ENCODE measurements around the gene ADARB2. TPM values are rescaled to one million over a fixed set of nuclear protein-coding genes. Genes with fewer than 3 reads are reported as not detected.
"Not testable (repeated sequence)": the region's sequence is repeated elsewhere in the genome, so short reads cannot be mapped to it uniquely, and the experiment has no call there.

Gene ADARB2
- total RNA-seq, 2 donors from 2014 or later = 0.27 TPM; not detected in 1

GRCh38 chr10:1628757-1629156 lies 108.6 kb downstream of the ADARB2 start:
- intact Hi-C loops (cut with DNase I) = no loop called here
- ATAC-seq (no peak), DNase-seq (no peak)

GRCh38 chr10:1627945-1628344 lies 109.4 kb downstream of the ADARB2 start:
- ATAC-seq = no peak

DNA sequence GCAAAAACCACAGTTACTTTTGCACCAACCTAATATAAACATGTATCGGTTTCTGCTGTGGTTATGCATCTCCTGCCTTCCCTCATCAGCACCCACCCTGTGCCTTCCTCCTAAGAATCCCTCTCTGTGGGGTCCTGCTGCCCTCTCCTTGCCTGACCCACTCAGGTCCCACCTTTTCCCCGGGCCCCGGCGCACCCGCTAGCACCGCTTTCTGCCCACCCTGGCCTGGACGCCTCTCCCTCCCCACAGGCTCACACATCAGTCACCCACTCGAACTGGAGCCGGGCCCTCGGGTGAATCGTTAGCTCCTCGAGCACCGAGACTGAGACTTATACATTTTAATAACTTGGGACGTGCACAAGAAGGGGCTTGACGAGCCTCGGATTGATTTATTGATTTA lies 110.5 kb downstream of the ADARB2 start:
- DNase-seq = no peak
- intact Hi-C loops (cut with DNase I) = no loop called here
- ATAC-seq = no peak

More at GRCh38 chr10:1627945-1628344, 109.4 kb downstream of the ADARB2 start:
- no peak for DNase-seq
- intact Hi-C loops (cut with DNase I) = no loop called here

GRCh38 chr10:1626410-1626809 lies 110.9 kb downstream of the ADARB2 start:
- no peak for DNase-seq
- ATAC-seq = no peak
- intact Hi-C loops (cut with DNase I) = no loop called here

DNA sequence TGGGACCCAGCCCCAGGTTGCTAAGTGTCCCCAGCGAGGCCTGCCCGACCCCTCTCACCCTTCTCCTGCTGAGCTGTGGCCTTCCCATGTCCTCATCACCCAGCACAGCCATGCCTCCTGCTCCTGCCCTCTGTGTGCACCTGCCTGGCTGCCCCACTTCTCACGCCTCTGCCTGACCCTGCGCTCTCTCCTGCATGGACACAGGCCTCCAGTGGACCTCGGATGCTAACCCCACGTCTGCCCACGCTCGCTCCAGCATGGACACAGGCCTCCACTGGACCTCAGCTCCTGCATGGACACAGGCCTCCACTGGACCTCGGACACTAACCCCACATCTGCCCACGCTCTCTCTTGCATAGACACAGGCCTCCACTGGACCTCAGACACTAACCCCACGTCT lies 111.6 kb downstream of the ADARB2 start:
- intact Hi-C loops (cut with DNase I) = no loop called here
- no peak for ATAC-seq
- DNase-seq = no peak

DNA sequence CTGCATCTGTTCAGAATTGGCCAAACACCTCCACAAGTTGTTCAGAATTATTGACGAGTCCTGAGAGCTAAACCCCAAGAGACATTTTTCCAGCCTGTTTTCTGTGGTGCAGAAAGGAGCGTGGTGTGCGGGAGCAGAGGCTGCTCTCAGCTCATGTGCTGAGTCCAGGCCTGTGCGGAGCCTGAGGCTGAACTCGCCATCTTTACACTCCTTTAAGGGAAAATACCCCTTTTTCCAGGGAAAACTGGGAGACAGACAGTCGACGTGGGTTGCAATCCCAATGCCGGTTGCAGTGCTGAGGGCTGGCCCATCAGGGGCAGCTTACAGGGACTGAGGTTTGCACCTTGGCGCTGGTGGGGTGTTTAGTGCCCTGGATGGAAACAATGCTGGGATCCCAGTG lies 112.2 kb downstream of the ADARB2 start:
- no peak for ATAC-seq
- no peak for DNase-seq
- intact Hi-C loops (cut with DNase I) = no loop called here

- intact Hi-C loops (cut with DNase I) = no loop called here
- DNase-seq (no peak), ATAC-seq (no peak)
These were observed 113.1 kb downstream of the ADARB2 start for GRCh38 chr10:1624240-1624639.

DNA sequence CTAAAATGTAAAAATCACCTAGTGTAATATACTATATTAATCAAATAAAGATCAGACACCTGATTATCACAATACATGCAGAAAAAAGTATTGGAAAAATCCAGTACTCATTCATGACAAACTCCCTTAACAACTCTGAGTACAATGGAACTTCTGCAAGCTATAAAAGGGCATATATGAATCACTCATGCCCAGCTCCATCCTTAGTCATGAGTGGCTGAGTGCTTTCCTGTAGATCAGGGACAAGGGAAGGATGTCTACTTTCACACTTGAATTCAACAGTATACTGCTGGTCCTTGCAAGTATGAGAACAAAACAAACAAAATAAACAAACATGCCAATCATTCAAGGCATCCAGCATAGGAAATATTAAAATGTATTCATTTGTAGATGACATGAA lies 116.5 kb downstream of the ADARB2 start:
- ATAC-seq = no peak
- no peak for DNase-seq
- intact Hi-C loops (cut with DNase I) = no loop called here

DNA sequence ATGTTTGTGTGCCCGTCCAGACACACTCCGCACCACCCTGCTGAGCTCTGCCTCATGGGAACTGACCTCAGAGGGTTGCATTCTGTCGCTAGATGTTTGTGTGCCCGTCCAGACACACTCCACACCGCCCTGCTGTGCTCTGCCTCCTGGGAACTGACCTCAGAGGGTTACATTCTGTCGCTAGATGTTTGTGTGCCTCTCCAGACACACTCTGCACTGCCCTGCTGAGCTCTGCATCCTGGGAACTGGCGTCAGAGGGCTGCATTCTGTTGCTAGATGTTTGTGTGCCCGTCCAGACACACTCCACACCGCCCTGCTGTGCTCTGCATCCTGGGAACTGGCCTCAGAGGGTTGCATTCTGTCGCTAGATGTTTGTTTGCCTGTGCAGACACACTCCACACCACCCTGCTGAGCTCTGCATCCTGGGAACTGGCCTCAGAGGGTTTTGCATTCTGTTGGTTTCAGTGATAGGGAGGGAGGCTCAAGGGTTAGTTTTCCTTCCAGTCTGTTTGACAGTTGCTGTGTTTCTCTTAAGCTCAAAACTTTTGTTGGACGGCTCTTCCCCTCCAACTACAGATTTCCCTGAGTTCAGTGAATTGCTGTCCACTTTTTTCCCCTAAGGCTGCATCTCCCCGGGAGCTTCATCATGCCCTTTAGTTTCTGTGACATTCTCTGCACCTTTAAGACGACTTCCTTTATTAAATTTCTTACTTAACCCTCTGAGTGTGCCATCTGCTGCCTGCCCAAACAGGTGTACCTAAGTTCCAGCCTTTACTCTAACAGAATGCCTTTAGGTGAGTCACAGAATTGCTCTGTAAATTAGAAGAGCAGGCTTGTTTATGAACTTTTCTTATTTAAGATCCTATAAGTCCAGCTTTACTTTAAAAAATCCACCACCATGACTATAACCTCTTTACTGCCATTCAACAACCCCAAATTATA lies 119.7 kb downstream of the ADARB2 start:
- DNase-seq; intact Hi-C loops (cut with DNase I); ATAC-seq: not testable (repeated sequence)

GRCh38 chr10:1616701-1617100 lies 120.6 kb downstream of the ADARB2 start:
- DNase-seq; ATAC-seq; intact Hi-C loops (cut with DNase I): not testable (repeated sequence)

- intact Hi-C loops (cut with DNase I) = no loop called here
These were observed 122.0 kb downstream of the ADARB2 start for GRCh38 chr10:1615186-1615954.

GRCh38 chr10:1613511-1613910 lies 123.8 kb downstream of the ADARB2 start:
- ATAC-seq (no peak), DNase-seq (no peak)
- intact Hi-C loops (cut with DNase I) = no loop called here

More at GRCh38 chr10:1615186-1615954, 122.0 kb downstream of the ADARB2 start:
- DNase-seq (no peak), ATAC-seq (no peak)

- intact Hi-C loops (cut with DNase I) = no loop called here
- ATAC-seq (no peak), DNase-seq (no peak)
These were observed 124.4 kb downstream of the ADARB2 start for GRCh38 chr10:1612908-1613307.

- DNase-seq (no peak), ATAC-seq (no peak)
- intact Hi-C loops (cut with DNase I) = no loop called here
These were observed 125.3 kb downstream of the ADARB2 start for GRCh38 chr10:1611936-1612550.

- DNase-seq = no peak
- ATAC-seq = no peak
- intact Hi-C loops (cut with DNase I) = no loop called here
These were observed 126.1 kb downstream of the ADARB2 start for GRCh38 chr10:1610986-1611770.

GRCh38 chr10:1609648-1609970 lies 127.7 kb downstream of the ADARB2 start:
- ATAC-seq = no peak
- no peak for DNase-seq
- intact Hi-C loops (cut with DNase I) = no loop called here

DNA sequence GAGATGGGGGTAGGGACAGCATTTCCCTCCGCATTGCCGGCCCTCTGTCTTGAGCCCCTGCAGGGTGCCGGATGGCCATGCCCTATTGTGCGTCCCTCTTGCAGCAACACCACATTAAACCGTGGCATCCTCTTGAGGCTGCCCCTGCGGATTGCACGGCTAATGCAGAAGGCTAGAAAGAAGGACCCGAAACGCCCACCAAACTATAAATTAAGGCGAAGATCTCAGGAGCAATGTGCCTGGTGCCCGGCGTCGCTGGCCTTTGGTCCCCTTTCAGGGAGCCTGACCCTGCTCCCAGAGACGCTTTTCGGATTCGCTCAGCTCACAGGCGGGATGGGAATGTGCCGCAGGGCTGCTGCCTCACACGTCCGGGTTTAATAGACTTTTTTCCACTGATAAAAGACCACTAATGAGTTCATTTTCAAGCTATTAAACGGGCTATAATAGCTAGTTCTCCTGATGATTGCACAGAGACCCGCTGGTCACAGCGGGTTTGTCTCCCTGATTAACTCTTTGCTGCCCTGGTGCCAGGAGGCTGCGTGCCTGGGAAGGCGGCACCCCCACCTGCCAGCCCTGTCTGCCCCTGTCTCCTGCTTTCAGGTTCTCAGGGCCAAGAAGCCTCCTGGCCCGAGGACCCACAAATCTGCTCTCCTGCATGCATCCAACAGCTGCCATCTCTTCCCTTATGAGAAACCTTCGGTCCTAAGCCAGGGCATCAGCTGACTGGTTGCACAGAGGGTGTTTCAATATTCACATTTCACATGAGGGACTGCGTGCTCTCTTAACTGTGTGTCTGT lies 128.3 kb downstream of the ADARB2 start:
- no peak for DNase-seq
- intact Hi-C loops (cut with DNase I) = no loop called here
- no peak for ATAC-seq

DNA sequence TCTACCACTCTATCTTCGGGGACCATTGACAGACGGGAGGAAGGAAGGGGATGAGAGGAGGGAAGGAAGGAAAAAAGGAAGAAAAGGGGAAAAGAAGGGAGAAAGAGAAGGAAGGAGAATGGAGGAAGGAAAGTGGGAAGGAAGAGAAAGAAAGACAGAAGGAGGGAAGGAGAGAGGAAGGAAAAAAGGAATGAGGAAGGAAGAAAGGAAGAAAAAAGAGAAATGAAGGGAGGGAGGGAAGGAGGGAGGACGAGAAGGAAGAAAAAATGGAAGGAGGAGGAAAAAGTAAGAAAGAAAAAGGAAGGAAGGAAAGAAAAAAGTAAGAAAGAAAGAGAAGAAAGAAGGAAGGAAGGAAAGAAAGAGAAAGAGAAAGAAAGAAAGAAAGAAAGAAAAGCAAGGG lies 128.9 kb downstream of the ADARB2 start:
- ATAC-seq = no peak
- intact Hi-C loops (cut with DNase I) = no loop called here
- DNase-seq = no peak

All from left cardiac atrium (tissue), 4 donors.